GM18867 (cell line): ENCODE measurements around the gene CREBL2.
A peak's percentile ranks its signal among the peaks of the same experiment; 100 is the strongest.
"Not testable (repeated sequence)": the region's sequence is repeated elsewhere in the genome, so short reads cannot be mapped to it uniquely, and the experiment has no call there.

Experiments
- ATAC-seq: cut with Tn5 transposase; IDR thresholded peaks from one replicate; pipeline ENCODE4 v1.9.1; 2021; ENCODE audit warnings: mild to moderate bottlenecking, moderate library complexity; ENCODE audit not compliant: unreplicated experiment

The CREBL2 gene

DNA sequence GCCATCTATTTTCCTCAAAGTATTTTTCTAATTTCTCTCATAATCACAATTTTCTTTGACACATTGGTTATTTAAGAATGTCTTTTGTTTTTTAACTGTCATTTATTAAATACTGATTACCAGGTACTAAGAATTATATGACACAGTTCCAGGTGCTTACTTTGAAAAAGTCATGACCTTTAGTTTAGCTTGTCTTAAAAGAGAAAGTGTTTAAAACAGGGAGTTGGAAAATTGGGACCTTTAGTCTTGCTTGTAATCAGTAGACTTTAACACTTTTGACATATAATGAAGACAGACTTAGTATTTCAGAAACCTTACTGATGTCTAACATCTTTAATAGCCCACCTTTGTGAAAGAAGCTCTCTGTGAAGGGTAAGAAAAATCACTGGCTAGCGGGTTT, 19.2 kb downstream of the CREBL2 start:
- ATAC-seq = no peak

DNA sequence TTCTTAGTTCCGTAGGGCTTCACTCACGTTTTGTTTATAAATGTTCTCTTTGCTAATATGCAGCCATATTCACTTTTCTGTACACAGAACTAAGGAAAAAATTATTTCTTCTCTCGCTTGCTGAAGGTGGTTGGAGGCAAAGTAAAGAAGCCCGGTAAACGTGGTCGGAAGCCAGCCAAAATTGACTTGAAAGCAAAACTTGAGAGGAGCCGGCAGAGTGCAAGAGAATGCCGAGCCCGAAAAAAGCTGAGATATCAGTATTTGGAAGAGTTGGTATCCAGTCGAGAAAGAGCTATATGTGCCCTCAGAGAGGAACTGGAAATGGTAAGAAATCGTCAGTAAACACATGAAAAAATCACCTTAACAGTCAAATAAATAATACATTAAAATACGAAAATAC, 24.0 kb downstream of the CREBL2 start:
- no peak for ATAC-seq

DNA sequence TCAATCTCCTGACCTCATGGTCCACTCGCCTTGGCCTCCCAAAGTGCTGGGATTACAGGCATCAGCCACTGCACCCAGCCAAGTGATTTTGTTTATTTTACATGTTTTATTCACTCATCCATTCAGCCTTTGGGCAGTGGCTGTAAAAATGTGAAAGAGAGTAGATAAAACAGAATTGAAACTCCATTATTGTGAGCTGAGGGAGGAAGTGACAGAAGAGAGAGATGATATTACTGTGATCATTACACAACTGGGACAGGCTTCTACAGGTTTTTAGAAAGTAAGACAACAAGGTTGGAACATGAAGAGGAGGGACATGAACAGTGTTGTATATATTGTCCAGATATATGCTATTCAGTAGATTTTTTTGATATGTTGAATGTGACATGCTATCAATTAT, 25.0 kb downstream of the CREBL2 start:
- ATAC-seq = peak; percentile 65

DNA sequence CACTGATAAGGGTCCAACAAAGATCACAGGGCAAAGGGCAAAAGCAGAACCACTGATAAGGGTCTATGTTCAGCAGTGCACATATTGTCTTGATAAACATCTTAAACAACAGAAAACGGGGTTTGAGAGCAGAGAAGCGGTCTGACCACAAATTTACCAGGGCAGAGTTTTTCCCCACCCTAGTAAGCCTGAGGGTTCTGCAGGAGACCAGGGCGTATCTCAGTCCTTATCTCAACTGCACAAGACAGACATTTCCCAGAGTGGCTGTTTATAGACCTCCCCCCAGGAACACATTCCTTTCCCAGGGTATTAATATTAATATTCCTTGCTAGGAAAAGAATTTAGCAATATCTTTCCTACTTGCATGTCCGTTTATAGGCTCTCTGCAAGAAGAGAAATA, 28.3 kb downstream of the CREBL2 start:
- not testable (repeated sequence) for ATAC-seq

DNA sequence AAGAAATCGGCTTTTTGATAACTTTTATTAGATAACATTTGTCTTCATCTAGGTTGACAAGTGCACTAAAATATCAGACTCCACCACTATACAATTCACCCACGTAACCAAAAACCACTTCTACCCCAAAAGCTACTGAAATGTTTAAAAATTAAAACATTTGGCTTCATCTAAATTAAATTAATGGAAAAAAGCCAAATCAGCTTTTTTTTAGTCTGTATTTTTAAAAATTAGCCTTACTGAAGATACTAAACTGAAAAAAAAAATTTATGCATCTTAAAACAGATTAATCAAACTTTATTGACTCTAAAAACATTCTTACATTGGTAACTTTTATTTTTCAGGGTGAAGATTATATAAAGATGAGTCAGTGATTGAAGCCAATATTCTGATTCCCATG, 30.0 kb downstream of the CREBL2 start:
- ATAC-seq = no peak

DNA sequence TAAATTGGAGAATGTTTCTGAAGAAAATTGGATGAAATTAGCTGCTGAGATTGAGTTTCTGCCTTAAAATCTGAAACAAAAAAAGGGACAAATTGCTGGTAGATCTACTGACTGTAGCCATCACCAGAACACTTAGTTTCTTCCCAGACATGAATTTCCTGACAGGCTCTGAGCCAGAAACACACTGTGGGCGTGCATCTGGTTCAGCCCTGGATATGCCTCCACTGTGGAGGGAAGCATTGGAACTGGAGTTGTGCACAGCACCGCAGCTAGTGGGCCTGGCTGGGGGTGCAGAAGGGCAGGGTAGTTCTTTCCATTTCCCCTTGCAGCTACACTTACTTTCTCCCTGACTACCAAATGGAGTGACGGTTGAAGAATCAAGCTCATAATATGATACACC, 31.2 kb downstream of the CREBL2 start:
- ATAC-seq = no peak

DNA sequence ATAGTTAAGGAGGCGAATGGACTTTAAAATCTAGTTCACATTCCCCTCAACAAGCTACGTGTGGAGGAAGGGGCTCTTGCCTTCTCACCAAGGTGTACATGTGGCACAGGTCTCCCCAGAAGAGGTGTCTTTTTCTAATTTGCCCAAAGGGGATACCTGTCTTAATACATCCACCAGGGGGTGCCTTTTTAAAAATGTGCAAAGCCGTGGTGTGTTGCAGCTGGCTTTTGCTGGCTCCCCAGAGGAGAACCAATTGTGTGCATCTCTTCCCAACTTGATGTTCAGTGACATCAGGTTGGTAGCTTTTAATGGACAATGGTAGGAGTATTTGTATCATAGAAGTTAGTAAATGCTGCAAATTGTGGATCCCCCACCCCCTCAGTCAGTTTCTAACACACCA, 33.8 kb downstream of the CREBL2 start:
- peak; percentile 67 for ATAC-seq

DNA sequence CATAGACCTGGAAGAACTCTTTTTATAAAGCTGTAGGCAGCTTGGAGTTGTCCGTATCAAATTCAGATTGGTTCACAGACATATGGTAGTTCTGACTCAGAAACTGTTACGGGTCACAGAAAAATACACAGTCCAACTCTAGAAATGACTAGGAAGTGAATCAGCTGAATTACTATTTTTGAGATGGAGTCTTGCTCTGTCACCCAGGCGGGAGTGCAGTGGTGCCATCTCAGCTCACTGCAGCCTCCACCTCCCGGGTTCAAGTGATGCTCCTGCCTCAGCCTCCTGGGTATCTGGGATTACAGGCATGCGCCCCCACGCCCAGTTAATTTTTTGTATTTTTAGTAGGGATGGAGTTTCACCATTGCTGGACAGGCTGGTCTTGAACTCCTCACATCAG, 34.3 kb downstream of the CREBL2 start:
- ATAC-seq = peak; percentile 76

DNA sequence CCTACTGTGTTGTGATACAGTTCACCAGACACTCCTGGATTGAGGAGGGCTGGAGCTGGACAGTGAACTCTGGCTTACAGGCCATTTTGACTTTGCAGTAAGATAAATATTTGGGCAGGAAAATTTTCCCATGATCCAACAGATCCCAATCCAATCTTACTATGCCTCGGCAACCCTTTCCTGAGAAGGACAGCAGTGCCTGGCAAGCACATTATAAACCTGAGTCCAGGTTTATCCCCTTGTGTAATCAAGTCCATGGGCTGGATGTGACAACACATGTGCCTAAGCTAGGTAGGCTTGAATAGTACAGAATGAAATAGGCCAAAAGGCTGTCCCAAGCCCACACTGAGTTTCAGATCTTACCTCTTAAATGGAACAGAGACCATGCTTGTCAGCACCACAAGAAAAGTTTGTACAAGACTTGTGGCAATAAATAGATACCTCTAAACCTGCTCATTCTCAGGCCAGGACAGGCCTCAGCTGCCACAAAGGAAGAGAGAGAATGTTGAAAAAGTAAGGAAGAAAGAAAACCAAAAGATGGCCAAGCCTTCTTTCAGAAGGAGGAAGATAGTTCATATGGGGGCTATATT, 34.9 kb downstream of the CREBL2 start:
- ATAC-seq = no peak

DNA sequence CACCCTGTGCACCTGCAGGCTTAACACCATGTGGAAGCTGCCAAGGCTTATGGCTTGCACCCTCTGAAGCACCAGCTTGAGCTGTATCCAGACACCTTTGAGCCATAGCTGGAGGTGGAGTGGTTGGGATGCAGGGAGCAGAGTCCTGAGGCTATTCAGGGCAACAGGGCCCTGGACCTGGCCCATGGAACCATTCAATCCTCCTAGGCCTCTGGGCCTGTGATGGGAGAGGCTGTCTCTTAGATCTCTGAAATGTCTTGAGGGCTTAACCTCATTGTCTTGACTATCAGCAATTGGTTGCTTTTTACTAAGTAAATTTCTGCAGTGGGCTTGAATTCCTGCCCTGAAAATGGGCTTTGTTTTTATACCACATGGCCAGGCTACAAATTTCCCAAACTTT, 36.6 kb downstream of the CREBL2 start:
- no peak for ATAC-seq

DNA sequence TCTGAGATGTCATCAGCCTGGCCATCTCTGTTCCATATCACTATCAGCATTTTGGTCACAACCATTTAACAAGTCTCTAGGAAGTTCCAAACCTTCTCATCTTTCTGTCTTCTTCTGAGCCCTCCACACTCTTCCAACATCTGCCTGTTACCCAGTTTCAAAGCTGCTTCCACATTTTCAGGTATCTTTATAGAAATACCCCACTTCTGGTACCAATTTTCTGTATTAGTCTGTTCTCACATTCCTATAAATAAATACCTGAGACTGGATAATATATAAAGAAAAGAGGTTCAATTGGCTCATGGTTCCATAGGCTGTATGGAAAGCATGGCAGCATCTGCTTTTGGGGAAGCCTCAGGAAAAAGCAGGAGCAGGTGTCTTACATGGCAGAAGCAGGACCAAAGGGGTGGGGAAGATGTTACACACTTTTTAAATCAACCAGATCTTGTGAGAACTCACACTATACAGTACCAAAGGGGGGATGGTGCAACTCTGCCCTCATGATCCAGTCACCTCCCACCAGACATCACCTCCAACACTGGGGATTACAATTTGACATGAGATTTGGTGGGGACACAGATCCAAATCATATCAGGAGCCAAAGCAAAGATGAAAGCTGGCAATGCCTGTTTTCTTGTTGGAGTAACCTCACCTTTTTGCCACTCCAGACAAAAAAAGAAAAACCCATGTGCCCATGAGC, 37.4 kb downstream of the CREBL2 start:
- no peak for ATAC-seq

DNA sequence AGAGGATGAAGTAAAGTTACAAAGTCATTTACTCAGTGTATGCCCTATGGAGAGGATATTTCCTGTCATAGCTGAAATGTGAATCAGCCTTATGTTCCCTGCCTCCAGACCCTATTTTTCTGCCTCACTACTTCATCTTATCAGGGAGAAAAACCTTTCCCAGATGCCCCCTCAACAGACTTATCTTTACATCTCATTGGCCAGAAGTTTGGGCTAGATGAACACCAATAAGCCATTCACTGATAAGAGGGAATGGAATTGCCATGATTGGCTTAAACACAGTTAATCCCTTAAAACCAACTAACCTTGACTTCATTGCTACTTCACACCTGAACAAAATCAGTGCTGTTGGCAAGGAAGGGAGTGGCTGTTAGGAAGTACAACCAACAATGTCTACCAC, 40.1 kb downstream of the CREBL2 start:
- ATAC-seq = no peak

DNA sequence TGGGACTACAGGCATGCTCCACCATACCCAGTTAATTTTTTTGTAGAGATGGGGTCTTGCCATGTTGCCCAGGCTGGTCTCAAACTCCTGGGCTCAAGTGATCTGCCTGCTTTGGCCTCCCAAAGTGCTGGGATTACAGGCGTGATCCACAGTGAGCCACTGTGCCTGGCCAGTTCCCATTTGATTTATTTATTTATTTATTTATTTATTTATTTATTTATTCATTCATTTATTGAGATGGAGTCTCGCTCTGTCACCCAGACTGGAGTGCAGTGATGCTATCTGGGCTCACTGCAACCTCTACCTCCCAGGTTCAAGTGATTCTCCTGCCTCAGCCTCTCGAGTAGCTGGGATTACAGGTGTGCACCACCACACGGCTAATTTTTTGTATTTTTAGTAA, 41.0 kb downstream of the CREBL2 start:
- not testable (repeated sequence) for ATAC-seq

DNA sequence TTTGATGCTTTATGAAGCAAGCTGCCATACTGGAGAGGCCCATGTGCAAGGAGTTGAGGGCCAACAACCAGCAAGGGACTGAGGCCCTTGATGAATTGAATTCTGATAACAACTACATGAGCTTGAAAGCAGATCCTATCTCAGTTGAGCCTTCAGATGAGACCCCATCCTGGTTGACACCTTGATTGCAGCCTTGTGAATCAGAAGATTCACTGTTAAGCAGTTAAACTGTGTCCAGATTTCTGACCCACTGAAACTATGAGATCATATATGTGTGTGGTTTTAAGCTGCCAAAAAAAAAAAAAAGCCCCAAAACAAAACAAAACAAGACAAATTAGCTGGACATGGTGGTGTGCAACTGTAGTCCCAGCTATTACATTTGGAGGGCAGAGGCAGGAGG, 42.2 kb downstream of the CREBL2 start:
- no peak for ATAC-seq

DNA sequence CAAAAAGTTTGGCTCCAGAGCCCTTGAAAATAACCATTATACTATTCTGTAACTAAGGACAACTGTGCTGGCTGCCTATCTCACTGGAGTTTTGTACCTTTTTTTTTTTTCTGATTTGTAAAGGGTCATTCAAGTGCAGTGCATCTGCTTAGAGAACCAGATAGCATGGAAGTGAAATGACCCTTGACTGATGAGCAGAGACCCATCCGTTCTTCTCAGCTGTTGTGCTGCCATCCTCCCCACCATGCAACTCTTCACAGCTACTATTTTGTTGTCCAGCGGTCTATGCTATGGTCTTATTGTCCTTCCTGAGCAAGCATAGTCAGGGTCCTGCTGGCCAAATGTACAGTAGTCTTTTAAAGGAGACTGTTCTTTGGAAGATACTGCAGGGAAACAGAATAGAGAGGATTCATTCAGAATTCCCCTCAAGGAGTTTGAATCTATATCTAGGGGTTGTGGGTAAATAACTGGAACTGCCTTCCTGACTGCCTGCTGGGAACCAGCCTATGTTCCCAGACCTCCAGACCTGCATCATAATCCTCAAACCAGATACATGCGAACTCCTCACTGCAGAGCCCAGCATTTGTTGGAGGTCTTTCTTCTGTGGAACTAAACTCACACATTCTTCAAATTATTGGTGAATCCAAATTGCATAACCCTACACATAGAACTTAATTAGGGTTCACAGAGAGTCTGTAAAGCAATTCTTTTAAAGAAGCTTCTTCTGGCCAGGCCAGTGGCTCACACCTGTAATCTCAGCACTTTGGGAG, 43.2 kb downstream of the CREBL2 start:
- ATAC-seq = no peak

DNA sequence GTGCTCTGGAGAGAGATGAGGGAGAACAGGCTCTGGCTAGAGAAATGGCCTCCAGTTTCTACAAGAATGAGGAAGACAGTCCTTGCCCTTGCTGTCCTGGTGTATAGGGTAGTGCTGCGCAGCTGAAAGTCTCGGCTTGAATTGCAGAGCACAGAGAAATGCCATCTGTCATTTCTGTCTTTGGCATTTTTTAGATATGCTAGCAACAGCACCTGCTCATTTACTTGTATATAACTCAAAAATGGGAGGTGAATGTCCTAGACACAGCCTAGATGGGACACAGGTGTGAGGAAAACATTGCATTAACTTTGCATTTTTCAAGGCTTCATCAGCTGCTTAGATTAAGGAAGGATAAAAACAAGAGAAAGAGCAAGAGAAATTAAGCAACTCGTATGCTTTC, 48.5 kb downstream of the CREBL2 start:
- ATAC-seq = no peak

DNA sequence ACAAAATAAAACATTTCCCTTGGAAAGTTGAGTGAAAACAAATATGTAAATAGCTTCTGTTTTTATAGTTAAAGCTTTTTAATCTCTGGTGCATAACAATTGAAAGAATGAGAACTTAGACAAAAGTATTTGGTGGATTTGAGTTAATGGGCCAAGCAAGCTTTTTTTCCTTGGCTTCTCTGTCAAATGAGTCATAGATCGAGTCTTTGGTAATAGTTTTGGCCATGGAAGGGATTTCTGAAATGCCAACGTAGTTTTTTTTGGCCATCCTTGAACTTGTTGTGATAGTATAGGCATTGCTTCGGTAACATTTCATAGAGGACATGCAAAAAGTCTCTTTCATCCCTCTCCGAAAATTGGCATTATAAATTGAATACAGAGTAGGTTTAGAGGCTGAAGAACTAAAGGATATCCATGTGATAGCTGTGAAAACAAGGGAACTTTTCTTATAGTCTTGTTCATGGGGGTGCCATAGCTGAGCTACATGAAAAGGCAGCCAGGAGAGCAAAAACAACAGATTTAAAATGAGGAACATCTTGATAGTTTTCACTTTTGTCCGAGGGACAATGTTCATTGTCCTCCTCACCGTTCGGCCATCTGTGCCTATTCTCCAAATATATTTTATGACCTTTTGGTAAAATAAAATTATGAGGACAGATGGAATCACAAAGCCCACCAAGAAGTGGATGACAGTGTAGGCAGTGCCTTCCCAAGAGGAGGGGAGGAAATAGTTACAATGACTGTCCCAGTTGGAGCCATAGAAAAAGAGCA, 49.6 kb downstream of the CREBL2 start:
- ATAC-seq = no peak

DNA sequence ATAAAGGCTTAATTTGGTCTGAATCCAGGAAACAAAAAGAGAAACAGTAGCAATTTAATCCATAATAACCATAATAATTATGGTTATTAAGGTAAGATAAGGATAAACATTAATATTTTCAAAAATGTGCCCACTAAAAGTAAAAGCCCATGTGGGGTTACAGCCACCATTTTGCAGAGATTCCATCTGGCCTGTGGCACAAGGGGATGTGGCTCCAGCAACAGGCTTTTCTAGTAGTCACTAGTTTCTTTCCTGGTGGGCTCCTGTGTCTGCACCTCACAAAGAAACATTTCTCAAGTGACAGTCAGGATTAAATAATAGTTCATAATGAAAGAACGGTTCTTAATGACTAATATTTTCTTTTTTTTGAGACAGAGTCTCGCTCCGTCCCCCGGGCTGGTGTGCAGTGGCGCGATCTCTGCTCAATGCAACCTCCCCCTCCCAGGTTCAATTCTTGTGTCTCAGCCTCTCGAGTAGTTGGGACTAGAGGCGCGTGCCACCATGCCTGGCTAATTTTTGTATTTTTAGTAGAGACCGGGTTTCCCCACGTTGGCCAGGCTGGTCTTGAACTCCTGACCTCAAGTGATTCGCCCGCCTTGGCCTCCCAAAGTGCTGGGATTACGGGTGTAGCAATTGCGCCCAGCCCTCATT, 52.1 kb downstream of the CREBL2 start:
- ATAC-seq = no peak

DNA sequence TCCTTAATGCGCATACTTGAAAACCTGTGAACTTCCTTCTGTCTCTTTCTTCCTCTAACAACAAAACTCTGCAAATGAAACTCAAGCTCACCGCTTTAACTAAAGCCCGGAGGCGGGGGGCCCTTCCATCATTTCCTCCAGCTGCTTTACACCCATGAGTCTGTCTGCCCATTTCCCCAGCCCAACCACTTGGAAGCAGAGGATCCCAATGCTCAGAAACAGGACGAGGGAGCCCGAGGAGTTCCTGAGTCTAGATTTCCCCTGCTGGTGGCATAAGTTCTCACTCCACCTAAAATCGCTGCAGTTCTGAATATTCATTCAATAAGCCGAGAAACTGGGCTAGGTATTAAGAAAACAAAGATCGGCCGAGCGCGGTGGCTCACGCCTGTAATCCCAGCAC, 53.5 kb downstream of the CREBL2 start:
- ATAC-seq = no peak

DNA sequence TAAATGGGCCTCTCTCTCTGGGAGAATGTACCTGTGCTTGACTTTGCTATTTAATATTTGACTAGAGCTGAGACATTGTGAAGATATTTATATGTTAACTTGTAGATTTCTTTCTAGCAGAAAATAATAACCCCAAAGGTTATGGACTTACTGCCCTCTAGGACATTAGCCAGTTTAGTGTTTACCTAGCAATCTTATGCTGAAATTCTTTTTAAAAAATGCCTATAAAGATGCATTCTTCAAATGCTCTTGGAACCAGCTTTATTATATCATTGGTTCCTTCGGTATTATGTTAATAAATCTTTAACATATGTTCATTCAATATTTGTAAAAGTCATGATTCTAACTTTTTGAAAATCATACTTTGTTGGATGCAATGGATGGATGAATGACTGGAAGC, 56.3 kb downstream of the CREBL2 start:
- no peak for ATAC-seq

DNA sequence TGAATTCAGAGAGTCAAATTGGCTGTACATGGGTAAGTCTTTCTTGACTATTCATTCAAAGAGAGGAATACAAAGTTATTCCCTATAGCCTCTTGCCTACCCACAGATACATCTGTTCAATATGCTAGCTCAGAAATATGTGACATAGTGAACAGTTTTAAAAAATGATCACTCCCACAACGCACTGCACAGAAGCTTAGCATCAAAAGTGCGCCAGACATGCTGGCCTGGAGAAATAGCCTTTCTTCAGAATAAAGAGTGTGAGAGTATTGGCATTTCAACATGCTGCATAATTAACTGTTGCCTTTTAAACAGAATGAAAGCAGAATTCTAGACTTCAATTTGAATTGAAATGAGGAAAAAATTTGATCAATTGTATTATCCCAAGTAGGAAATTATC, 57.3 kb downstream of the CREBL2 start:
- no peak for ATAC-seq
